ENCODE data around the gene UBE2QL1.

- TF ChIP-seq POLR2A (IDR thresholded peaks at IDR 0.05) (no peak), CTCF (IDR thresholded peaks at IDR 0.05) (no peak), EP300 (IDR thresholded peaks at IDR 0.05) (no peak)
Observed at GRCh38 chr5:6418679-6419276, 29.9 kb upstream of the UBE2QL1 start.

All from tibial nerve (tissue), 4 donors.